HepG2 (cell line): Measurements from ENCODE around the gene ZNF562. TPM values are rescaled to one million over a fixed set of nuclear protein-coding genes. Genes with fewer than 3 reads are reported as not detected.

Experiments
- AKAP8 ChIP-seq: sonication (generic); formaldehyde crosslinking; IDR thresholded peaks from 2 replicates; pipeline ENCODE4 v1.5.1; 2020; ENCODE audit warnings: mild to moderate bottlenecking, missing genetic modification reagents
- ATF7 ChIP-seq, 2 experiments: fragments of 450-650 bp in 1 of 2; sonication (generic) in 1 of 2; formaldehyde crosslinking in 1 of 2; IDR thresholded peaks; 2 replicates each; pipeline versions ENCODE4 v1.4.0 to v1.6.1; 2016 to 2020; ENCODE audit warnings: antibody characterized with exemption in 1 of 2, mild to moderate bottlenecking in 1 of 2, missing genetic modification reagents in 1 of 2
- CCAR2 ChIP-seq: fragments of 200-400 bp; formaldehyde crosslinking; optimal IDR thresholded peaks from 2 replicates; pipeline ENCODE3; 2018; ENCODE audit warnings: low read depth, mild to moderate bottlenecking, low read length, moderate library complexity
- CHCHD3 ChIP-seq: sonication (generic); formaldehyde crosslinking; IDR thresholded peaks from 2 replicates; pipeline ENCODE4 v1.8.0; 2022; ENCODE audit warnings: mild to moderate bottlenecking, missing genetic modification reagents, moderate library complexity
- DNMT3B ChIP-seq: conservative IDR thresholded peaks from 2 replicates; pipeline ENCODE4 v1.6.1; 2016; ENCODE audit warnings: missing biosample characterization, control low read depth
- GPN1 ChIP-seq: sonication (generic); formaldehyde crosslinking; IDR thresholded peaks from 2 replicates; pipeline ENCODE4 v1.5.1; 2020; ENCODE audit warnings: missing genetic modification reagents, borderline replicate concordance
- HOXA5 ChIP-seq: sonication (generic); formaldehyde crosslinking; IDR thresholded peaks from 2 replicates; pipeline ENCODE4 v1.4.0; 2020; ENCODE audit warnings: missing genetic modification reagents
- IKZF1 ChIP-seq: fragments of 450-650 bp; IDR thresholded peaks from 2 replicates; pipeline ENCODE4 v1.7.1; 2016
- MEIS1 ChIP-seq: sonication (generic); formaldehyde crosslinking; IDR thresholded peaks from 2 replicates; pipeline ENCODE4 v1.9.0; 2021; ENCODE audit warnings: mild to moderate bottlenecking, missing genetic modification reagents, moderate library complexity, borderline replicate concordance
- PAXIP1 ChIP-seq: sonication (generic); formaldehyde crosslinking; conservative IDR thresholded peaks from 2 replicates; pipeline ENCODE4 v1.4.0; 2020; ENCODE audit warnings: mild to moderate bottlenecking, missing genetic modification reagents, moderate library complexity
- RBM39 ChIP-seq: fragments of 200-400 bp; formaldehyde crosslinking; IDR thresholded peaks from one replicate; pipeline ENCODE4 v1.6.1; 2018; ENCODE audit warnings: antibody characterized with exemption, mild to moderate bottlenecking, low read depth, low read length; ENCODE audit not compliant: poor library complexity, severe bottlenecking
- SUZ12 ChIP-seq: fragments of 150-350 bp; IDR thresholded peaks from 2 replicates; pipeline ENCODE4 v1.6.1; 2014; ENCODE audit warnings: low read depth, low read length
- TAF15 ChIP-seq: fragments of 200-400 bp; formaldehyde crosslinking; IDR thresholded peaks from one replicate; pipeline ENCODE4 v1.6.1; 2018; ENCODE audit warnings: mild to moderate bottlenecking, low read depth, low read length; ENCODE audit not compliant: poor library complexity, severe bottlenecking
- TARDBP ChIP-seq: sonication (generic); formaldehyde crosslinking; IDR thresholded peaks from 2 replicates; pipeline ENCODE4 v1.8.0; 2022; ENCODE audit warnings: mild to moderate bottlenecking, missing genetic modification reagents
- TRIM22 ChIP-seq: fragments of 450-650 bp; IDR thresholded peaks from 2 replicates; pipeline ENCODE4 v1.6.1; 2017
- UBTF ChIP-seq: sonication (generic); formaldehyde crosslinking; IDR thresholded peaks from 2 replicates; pipeline ENCODE4 v1.4.0; 2020; ENCODE audit warnings: mild to moderate bottlenecking, missing genetic modification reagents
- XRCC5 ChIP-seq: fragments of 200-400 bp; formaldehyde crosslinking; optimal IDR thresholded peaks from 2 replicates; pipeline ENCODE3; 2017; ENCODE audit warnings: mild to moderate bottlenecking, low read length
- ZNF143 ChIP-seq: sonication (generic); formaldehyde crosslinking; IDR thresholded peaks from 2 replicates; pipeline ENCODE4 v1.4.0; 2020; ENCODE audit warnings: missing genetic modification reagents
- ZNF432 ChIP-seq: sonication (generic); formaldehyde crosslinking; IDR thresholded peaks from 2 replicates; pipeline ENCODE4 v1.5.0; 2020; ENCODE audit warnings: missing genetic modification reagents, mild to moderate bottlenecking, borderline replicate concordance
- ZNF740 ChIP-seq: sonication (generic); formaldehyde crosslinking; IDR thresholded peaks from 2 replicates; pipeline ENCODE4 v1.4.0; 2020; ENCODE audit warnings: missing genetic modification reagents
- ZNF773 ChIP-seq: sonication (generic); formaldehyde crosslinking; IDR thresholded peaks from 2 replicates; pipeline ENCODE4 v1.4.0; 2020; ENCODE audit warnings: missing genetic modification reagents, borderline replicate concordance
- ZNF790 ChIP-seq: sonication (generic); formaldehyde crosslinking; IDR thresholded peaks from 2 replicates; pipeline ENCODE4 v1.8.0; 2022; ENCODE audit warnings: missing genetic modification reagents, mild to moderate bottlenecking, borderline replicate concordance
- polyA plus RNA-seq, 8 experiments: library from polyadenylated mRNA; depleted of rRNA in 3 of 8; stranded (reverse) in 7 of 8; unstranded in 1 of 8; fragments of >200 nt; fragmentation: Illumina TruSeq in 4 of 8; extraction: Trizol in 4 of 8; gene quantifications; 2 replicates each; pipeline versions ENCODE4 v1.2.1 to v1.2.3, GENCODE V29; 2011 to 2016; ENCODE audit warnings: low read depth in 4 of 8, missing spikeins in 1 of 8, mixed read lengths in 1 of 8; ENCODE audit not compliant: insufficient read depth in 1 of 8
- total RNA-seq, 5 experiments: library from RNA; depleted of rRNA; stranded (reverse); fragments of >200 nt; fragmentation: Illumina TruSeq; extraction: Trizol; gene quantifications; 2 replicates each; pipeline ENCODE4 v1.2.3, GENCODE V29; 2016; ENCODE audit warnings: low read depth in 1 of 5

Gene ZNF562
- total and polyA plus RNA-seq, 2 of the 13 experiments (the other 11 are each of a cell fraction or from before 2014, with no cell fraction given): 13.1 to 32.7 TPM

GRCh38 chr19:9621156-9622037 is 53.5 kb downstream of the ZNF562 start, which contains the start of gene ZNF561 (continued):
- TF ChIP-seq UBTF (CRISPR knock-in tag) (peak; percentile 71), HOXA5 (peak; percentile 60; the same call in 1 of the 2 replicates), GPN1 (CRISPR knock-in tag) (no peak), IKZF1 (no peak), TAF15 (no peak), TRIM22 (no peak), TARDBP (CRISPR knock-in tag) (0 out of 2 replicates have a peak, but pooled peaks have one; percentile 41), SUZ12 (no peak), CCAR2 (no peak), MEIS1 (CRISPR knock-in tag) (no peak), ZNF773 (CRISPR knock-in tag) (no peak), AKAP8 (CRISPR knock-in tag) (no peak), ZNF740 (CRISPR knock-in tag) (no peak; the same call in none of the 2 replicates), CHCHD3 (CRISPR knock-in tag) (no peak; the same call in 1 of the 2 replicates), ATF7 (IDR thresholded peaks at IDR 0.05) (peak; percentile 86), ATF7 (CRISPR knock-in tag; IDR thresholded peaks at IDR 0.05) (peak; percentile 89), ZNF790 (no peak), PAXIP1 (CRISPR knock-in tag) (0 out of 2 replicates have a peak, but pooled peaks have one; percentile 33), ZNF432 (no peak), XRCC5 (peak; percentile 71), DNMT3B (CRISPR knock-in tag) (no peak), ZNF143 (CRISPR knock-in tag) (no peak), RBM39 (peak; percentile 86)
